ENCODE results near the gene FXR2. TPM values are rescaled to one million over a fixed set of nuclear protein-coding genes. Genes with fewer than 3 reads are reported as not detected.

The FXR2 gene
- total and polyA plus RNA-seq, 10 of the 15 experiments (the other 5 are each of a cell fraction or from before 2014, with no cell fraction given), result 1.6 to 33.3 (median 22.0) TPM

GRCh38 chr17:7626956-7627249 is 12.2 kb upstream of the FXR2 start:
- Histone ChIP-seq H3K4me1 (ENCODE audit: control insufficient read depth, insufficient read depth, low read length) (peaks cover 3% of the 10 kb centered on the region), H3K27ac (ENCODE audit: control insufficient read depth, insufficient read depth) (peak overlapping the region; percentile 69; the same call in 1 of the 2 replicates), H3K27me3 (replicated peaks in 1 of 2; ENCODE audit: control insufficient read depth in 2 of 2, insufficient read depth in 2 of 2, low read length in 1 of 2) (no peaks in the 10 kb centered on the region), H3K79me2 (ENCODE audit: control insufficient read depth, insufficient read depth, low read length) (peaks cover 2% of the 10 kb centered on the region), H3K4me3 (peak overlapping the region; percentile 100), H3K36me3 (ENCODE audit: control insufficient read depth in 2 of 2, insufficient read depth in 2 of 2, low read length in 1 of 2) (no peaks in the 10 kb centered on the region), H3K9ac (ENCODE audit: control insufficient read depth, insufficient read depth, low read length) (peak overlapping the region; percentile 95), H4K20me1 (ENCODE audit: control insufficient read depth, insufficient read depth) (no peaks in the 10 kb centered on the region), H2AFZ (ENCODE audit: control insufficient read depth, low read depth, low read length) (peak overlapping the region; percentile 77; the same call in 1 of the 2 replicates), H3K9me3 (replicated peaks; ENCODE audit: control insufficient read depth, insufficient read depth, low read length) (no peaks in the 10 kb centered on the region), H3K4me2 (ENCODE audit: control insufficient read depth, insufficient read depth) (peak overlapping the region; percentile 81)
- RAD21 ChIA-PET (ENCODE audit: unreplicated experiment), result interaction anchor here (0.9 to 3.0 kb wide), 4 partner anchors 12 to 61 kb away, joined by 4 to 21 read pairs (median 14); partner anchors contain the start of genes CD68, FXR2, TP53 and WRAP53
- WGBS (ENCODE audit: insufficient coverage, insufficient replicate concordance, low lambda C conversion rate, missing lambda C conversion rate), result 1% methylated on average over 6 of the region's 6 CpGs
- CTCF ChIA-PET, result interaction anchor here (0.6 to 2.6 kb wide), 6 partner anchors 13 to 271 kb away, joined by 3 to 38 read pairs (median 4); partner anchors contain the start of genes FXR2, TP53 and WRAP53
- in situ Hi-C loops (cut with MboI), result no loop called here
- POLR2A ChIA-PET, result interaction anchor here (0.6 to 2.7 kb wide), 8 partner anchors 8 to 290 kb away, joined by 3 to 33 read pairs (median 8); partner anchors contain the start of genes ACAP1, FXR2, MPDU1 and TP53
- no TSS peak for BruUV-seq (replicated peaks)
- ATAC-seq (no peak), DNase-seq (ENCODE audit: low read depth, low spot score) (no peak), FAIRE-seq (no peak)
- SMC1A ChIA-PET (ENCODE audit: uncharacterized antibody, unreplicated experiment), result interaction anchor here (1.7 to 2.3 kb wide), 2 partner anchors 12 to 62 kb away, joined by 5 to 19 read pairs; partner anchors contain the start of genes FXR2, TP53 and WRAP53
- TF ChIP-seq NR2C1 (IDR thresholded peaks at IDR 0.05) (no peak), FOXK2 (IDR thresholded peaks at IDR 0.05) (no peak), STAT3 (IDR thresholded peaks at IDR 0.05; ENCODE audit: low read depth, low read length) (no peak), HCFC1 (IDR thresholded peaks at IDR 0.05; ENCODE audit: low read length) (no peak), MEF2B (IDR thresholded peaks at IDR 0.05; ENCODE audit: partially characterized antibody, poor library complexity, severe bottlenecking) (no peak), CHD2 (IDR thresholded peaks at IDR 0.05; ENCODE audit: borderline replicate concordance, low read depth, low read length) (no peak), KDM1A (IDR thresholded peaks at IDR 0.05; ENCODE audit: borderline replicate concordance) (no peak), E2F4 (IDR thresholded peaks at IDR 0.05; ENCODE audit: low read depth, low read length) (no peak)
- TF ChIP-seq, protein P1, sequence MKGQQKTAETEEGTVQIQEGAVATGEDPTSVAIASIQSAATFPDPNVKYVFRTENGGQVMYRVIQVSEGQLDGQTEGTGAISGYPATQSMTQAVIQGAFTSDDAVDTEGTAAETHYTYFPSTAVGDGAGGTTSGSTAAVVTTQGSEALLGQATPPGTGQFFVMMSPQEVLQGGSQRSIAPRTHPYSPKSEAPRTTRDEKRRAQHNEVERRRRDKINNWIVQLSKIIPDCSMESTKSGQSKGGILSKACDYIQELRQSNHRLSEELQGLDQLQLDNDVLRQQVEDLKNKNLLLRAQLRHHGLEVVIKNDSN (IDR thresholded peaks at IDR 0.05; ENCODE audit: borderline replicate concordance, extremely low read length, insufficient read depth, low read depth, low read length), result no peak
- TF ChIP-seq, protein P2, sequence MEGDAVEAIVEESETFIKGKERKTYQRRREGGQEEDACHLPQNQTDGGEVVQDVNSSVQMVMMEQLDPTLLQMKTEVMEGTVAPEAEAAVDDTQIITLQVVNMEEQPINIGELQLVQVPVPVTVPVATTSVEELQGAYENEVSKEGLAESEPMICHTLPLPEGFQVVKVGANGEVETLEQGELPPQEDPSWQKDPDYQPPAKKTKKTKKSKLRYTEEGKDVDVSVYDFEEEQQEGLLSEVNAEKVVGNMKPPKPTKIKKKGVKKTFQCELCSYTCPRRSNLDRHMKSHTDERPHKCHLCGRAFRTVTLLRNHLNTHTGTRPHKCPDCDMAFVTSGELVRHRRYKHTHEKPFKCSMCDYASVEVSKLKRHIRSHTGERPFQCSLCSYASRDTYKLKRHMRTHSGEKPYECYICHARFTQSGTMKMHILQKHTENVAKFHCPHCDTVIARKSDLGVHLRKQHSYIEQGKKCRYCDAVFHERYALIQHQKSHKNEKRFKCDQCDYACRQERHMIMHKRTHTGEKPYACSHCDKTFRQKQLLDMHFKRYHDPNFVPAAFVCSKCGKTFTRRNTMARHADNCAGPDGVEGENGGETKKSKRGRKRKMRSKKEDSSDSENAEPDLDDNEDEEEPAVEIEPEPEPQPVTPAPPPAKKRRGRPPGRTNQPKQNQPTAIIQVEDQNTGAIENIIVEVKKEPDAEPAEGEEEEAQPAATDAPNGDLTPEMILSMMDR (IDR thresholded peaks at IDR 0.05 in 2 of 3, conservative IDR thresholded peaks at IDR 0.05 in 1 of 3; ENCODE audit: control insufficient read depth in 2 of 3, extremely low read depth in 1 of 3, insufficient read depth in 1 of 3, low read depth in 3 of 3, low read length in 3 of 3), result no peak
- TF ChIP-seq, protein P3, sequence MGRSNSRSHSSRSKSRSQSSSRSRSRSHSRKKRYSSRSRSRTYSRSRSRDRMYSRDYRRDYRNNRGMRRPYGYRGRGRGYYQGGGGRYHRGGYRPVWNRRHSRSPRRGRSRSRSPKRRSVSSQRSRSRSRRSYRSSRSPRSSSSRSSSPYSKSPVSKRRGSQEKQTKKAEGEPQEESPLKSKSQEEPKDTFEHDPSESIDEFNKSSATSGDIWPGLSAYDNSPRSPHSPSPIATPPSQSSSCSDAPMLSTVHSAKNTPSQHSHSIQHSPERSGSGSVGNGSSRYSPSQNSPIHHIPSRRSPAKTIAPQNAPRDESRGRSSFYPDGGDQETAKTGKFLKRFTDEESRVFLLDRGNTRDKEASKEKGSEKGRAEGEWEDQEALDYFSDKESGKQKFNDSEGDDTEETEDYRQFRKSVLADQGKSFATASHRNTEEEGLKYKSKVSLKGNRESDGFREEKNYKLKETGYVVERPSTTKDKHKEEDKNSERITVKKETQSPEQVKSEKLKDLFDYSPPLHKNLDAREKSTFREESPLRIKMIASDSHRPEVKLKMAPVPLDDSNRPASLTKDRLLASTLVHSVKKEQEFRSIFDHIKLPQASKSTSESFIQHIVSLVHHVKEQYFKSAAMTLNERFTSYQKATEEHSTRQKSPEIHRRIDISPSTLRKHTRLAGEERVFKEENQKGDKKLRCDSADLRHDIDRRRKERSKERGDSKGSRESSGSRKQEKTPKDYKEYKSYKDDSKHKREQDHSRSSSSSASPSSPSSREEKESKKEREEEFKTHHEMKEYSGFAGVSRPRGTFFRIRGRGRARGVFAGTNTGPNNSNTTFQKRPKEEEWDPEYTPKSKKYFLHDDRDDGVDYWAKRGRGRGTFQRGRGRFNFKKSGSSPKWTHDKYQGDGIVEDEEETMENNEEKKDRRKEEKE (IDR thresholded peaks at IDR 0.05), result no peak
- intact Hi-C loops (cut with micrococcal nuclease; ENCODE audit: unreplicated experiment), result no loop called here
